Pancreas (tissue), 10 donors: ENCODE data around the gene BSPRY. TPM values are rescaled to one million over a fixed set of nuclear protein-coding genes. Genes with fewer than 3 reads are reported as not detected.

Experiments used
- ATAC-seq, 4 donors: fragments of 200-7000 bp; cut with Tn5 transposase; one replicate each; pipeline versions ENCODE4 v1.8.0 to v1.9.1; 2020; ENCODE audit warnings: mild to moderate bottlenecking in 4 of 4, moderate library complexity in 4 of 4
- DNase-seq, 6 donors: peaks; one replicate each; pipeline ENCODE4 v3.0.0-alpha.2; 2020
- FAIRE-seq: peaks from 2 replicates; lab custom pipeline; 2012; peaks lifted over from hg19 to GRCh38; lab: Jason Lieb, UNC
- H3K27ac ChIP-seq, 4 donors: fragments of 200-600 bp; sonication (generic); 1 replicate in 3 of 4; 2 replicates in 1 of 4; pipeline versions ENCODE4 v1.5.0 to v1.8.0; 2020
- H3K27me3 ChIP-seq, 4 donors: fragments of 200-600 bp; one replicate each; pipeline ENCODE4 v1.8.0; 2021
- H3K36me3 ChIP-seq, 3 donors: fragments of 200-600 bp; sonication (generic) in 1 of 3; one replicate each; pipeline versions ENCODE4 v1.5.0 to v1.8.0; 2020 to 2021
- H3K4me1 ChIP-seq, 3 donors: fragments of 200-600 bp; one replicate each; pipeline ENCODE4 v1.8.0; 2021
- H3K4me3 ChIP-seq, 4 donors: fragments of 200-600 bp; sonication (generic) in 2 of 4; one replicate each; pipeline versions ENCODE4 v1.5.0 to v1.8.0; 2020 to 2021
- H3K9me3 ChIP-seq, 4 donors: fragments of 200-600 bp; one replicate each; pipeline ENCODE4 v1.8.0; 2021
- CTCF ChIP-seq, 4 donors: fragments of 200-600 bp; sonication (generic) in 3 of 4; IDR thresholded peaks; one replicate each; pipeline versions ENCODE4 v1.5.0 to v1.8.0; 2021; ENCODE audit warnings: antibody characterized with exemption in 4 of 4
- WGBS, 2 donors: extraction: QIAGEN DNeasy Blood & Tissue Kit; methylation state at CpG; one replicate each; pipeline ENCODE4 v1.1.7; 2013; 5-methylcytosine and 5-hydroxymethylcytosine counted together
- intact Hi-C, 3 donors: fragments of 100-400 bp; cut with DNase I; formaldehyde crosslinking; loops; one replicate each; pipeline versions ENCODE4 v1.11.1 to v1.14.2; 2022
- polyA plus RNA-seq, 2 donors: library from polyadenylated mRNA; stranded (reverse); fragments of 200-250 nt; gene quantifications; one replicate each; pipeline ENCODE4 v1.2.3, GENCODE V29; 2013
- total RNA-seq, 6 donors: library from RNA; stranded (reverse); fragmentation: NEBNext Ultra II Directional in 4 of 6; extraction: Animal tissue kit (Norgen Biotek cat#: 25700) in 4 of 6; gene quantifications; one replicate each; pipeline versions ENCODE4 v1.2.1 to v1.2.4, GENCODE V29; 2021 to 2023
- donor health status: healthy with polysubstance abuse.
- donor health status: DM: no; HTN: no; CAD: no; lungs with moderate emphysema.
- donor health status: DM: no; HTN: no; CAD: no.
- donor health status: control.
- donor health status: control.
- donor health status: Bipolar disorder and iron deficiency.
- donor health status: DM: yes; HTN: yes; CAD: no.
- donor health status: DM: no; HTN: no; CAD: no.
- donor health status: DM: no; HTN: no; CAD: no.
- donor health status: DM: yes; HTN: yes; CAD: no.

The BSPRY gene
- total and polyA plus RNA-seq, 8 donors, result 12.5 to 35.9 (median 21.3) TPM

- peak in 2 of 4 donors; percentile 52 to 71 for ATAC-seq
- H3K4me1 ChIP-seq, result peaks cover 0 to 3% (median 0%) of the 10 kb centered on the region in 3 donors
- 58 to 60% methylated on average over 3 of the region's 3 CpGs for WGBS, 2 donors
- no peak for FAIRE-seq
- DNase-seq, result no peak
- no peaks in the 10 kb centered on the region for H3K36me3 ChIP-seq
- H3K27ac ChIP-seq, result peak overlapping the region in 1 of 4 donors; percentile 19
- no peak overlapping the region for H3K4me3 ChIP-seq
- no peaks in the 10 kb centered on the region for H3K27me3 ChIP-seq
- no peaks in the 10 kb centered on the region for H3K9me3 ChIP-seq
- intact Hi-C loops, result no loop called here
- no peak for TF ChIP-seq CTCF (IDR thresholded peaks at IDR 0.05)
Observed at GRCh38 chr9:113416149-113416721, 66.9 kb downstream of the BSPRY start.

- Histone ChIP-seq H3K4me1 (no peaks in the 10 kb centered on the region), H3K27ac (no peak overlapping the region), H3K4me3 (no peak overlapping the region), H3K9me3 (no peaks in the 10 kb centered on the region), H3K27me3 (no peaks in the 10 kb centered on the region), H3K36me3 (no peaks in the 10 kb centered on the region)
- no peak for DNase-seq
- no peak for ATAC-seq
- FAIRE-seq, result no peak
- intact Hi-C loops, result no loop called here
- no peak for TF ChIP-seq CTCF (IDR thresholded peaks at IDR 0.05)
- WGBS, 2 donors, result 60 to 79% methylated on average over 4 of the region's 4 CpGs
Observed at GRCh38 chr9:113417370-113417769, 68.0 kb downstream of the BSPRY start.

Other genes with a start within 250 kb of the BSPRY start
- 10 to 100 TPM in 2 of 6 donors, 1 to 10 TPM in 4; 8.4 to 11.9 (median 9.0) TPM for gene SLC31A2, start 198.5 kb upstream of the BSPRY start, total RNA-seq
- 1 to 10 TPM; 5.3 to 5.5 TPM for gene SLC31A2, start 198.5 kb upstream of the BSPRY start, polyA plus RNA-seq
- gene FKBP15, start 128.3 kb upstream of the BSPRY start, total RNA-seq, result 10 to 100 TPM in 4 of 6 donors, 1 to 10 TPM in 2; 8.6 to 16.5 (median 10.6) TPM
- 1 to 10 TPM; 7.5 to 10.0 TPM for gene FKBP15, start 128.3 kb upstream of the BSPRY start, polyA plus RNA-seq
- 10 to 100 TPM in 4 of 6 donors, 1 to 10 TPM in 2; 7.6 to 16.1 (median 12.8) TPM for gene SLC31A1, start 128.0 kb upstream of the BSPRY start, total RNA-seq
- gene SLC31A1, start 128.0 kb upstream of the BSPRY start, polyA plus RNA-seq, result 1 to 10 TPM; 2.5 to 6.7 TPM
- gene CDC26, start 74.0 kb upstream of the BSPRY start, total RNA-seq, result 10 to 100 TPM in 3 of 6 donors, 1 to 10 TPM in 3; 7.4 to 18.0 (median 10.3) TPM
- gene CDC26, start 74.0 kb upstream of the BSPRY start, polyA plus RNA-seq, result 10 to 100 TPM; 11.0 to 30.1 TPM
- gene PRPF4, start 73.9 kb upstream of the BSPRY start, total RNA-seq, result 10 to 100 TPM in 2 of 6 donors, 1 to 10 TPM in 4; 5.5 to 10.8 (median 8.4) TPM
- gene PRPF4, start 73.9 kb upstream of the BSPRY start, polyA plus RNA-seq, result 1 to 10 TPM; 5.1 to 9.4 TPM
- under 1 TPM in 5 of 6 donors, not detected in 1; 0.14 to 0.22 (median 0.16) TPM for gene RNF183, start 46.2 kb upstream of the BSPRY start, total RNA-seq
- 1 to 10 TPM in 1 of 2 donors, under 1 TPM in 1; 0.46 to 1.5 TPM for gene RNF183, start 46.2 kb upstream of the BSPRY start, polyA plus RNA-seq
- 1 to 10 TPM; 2.2 to 4.5 (median 3.3) TPM for gene WDR31, start 9.3 kb upstream of the BSPRY start, total RNA-seq
- gene WDR31, start 9.3 kb upstream of the BSPRY start, polyA plus RNA-seq, result 1 to 10 TPM; 1.2 to 1.3 TPM
- gene HDHD3, start 27.4 kb downstream of the BSPRY start, total RNA-seq, result 10 to 100 TPM; 18.8 to 44.0 (median 26.3) TPM
- gene HDHD3, start 27.4 kb downstream of the BSPRY start, polyA plus RNA-seq, result 10 to 100 TPM; 76.0 to 80.6 TPM
- gene ALAD, start 51.7 kb downstream of the BSPRY start, total RNA-seq, result 10 to 100 TPM; 35.7 to 60.3 (median 43.8) TPM
- gene ALAD, start 51.7 kb downstream of the BSPRY start, polyA plus RNA-seq, result 10 to 100 TPM; 43.3 to 46.5 TPM
- gene POLE3, start 61.1 kb downstream of the BSPRY start, total RNA-seq, result 10 to 100 TPM in 5 of 6 donors, 1 to 10 TPM in 1; 8.7 to 19.1 (median 14.0) TPM
- 10 to 100 TPM in 1 of 2 donors, 1 to 10 TPM in 1; 9.1 to 14.3 TPM for gene POLE3, start 61.1 kb downstream of the BSPRY start, polyA plus RNA-seq
- gene C9orf43, start 61.2 kb downstream of the BSPRY start, total RNA-seq, result under 1 TPM; 0.18 to 0.55 (median 0.42) TPM
- 1 to 10 TPM in 1 of 2 donors, under 1 TPM in 1; 0.68 to 1.5 TPM for gene C9orf43, start 61.2 kb downstream of the BSPRY start, polyA plus RNA-seq
- gene RGS3, start 114.2 kb downstream of the BSPRY start, total RNA-seq, result 10 to 100 TPM; 18.3 to 44.0 (median 28.7) TPM
- 10 to 100 TPM; 31.6 to 55.3 TPM for gene RGS3, start 114.2 kb downstream of the BSPRY start, polyA plus RNA-seq